HepG2 (cell line): Measurements from ENCODE around the gene GJA8. TPM values are rescaled to one million over a fixed set of nuclear protein-coding genes. Genes with fewer than 3 reads are reported as not detected.

Experiments
- ATAC-seq: fragments of 200-7000 bp; cut with Tn5 transposase; 3 replicates; pipeline ENCODE4 v1.9.1; 2020; ENCODE audit warnings: mild to moderate bottlenecking, moderate library complexity
- BruUV-seq: library from RNA; stranded (reverse); fragments of 400-500 nt; replicated peaks from 2 replicates; lab custom pipeline; 2021; lab: Mats Ljungman, UMichigan
- CTCF ChIA-PET: fragments of 300-600 bp; formaldehyde crosslinking; extraction: SDS; loops from one replicate; lab custom pipeline; 2021; ENCODE audit warnings: low total read pairs, inconsistent platforms, low intra/inter-chr PET ratio; lab: Yijun Ruan, JAX
- POLR2A ChIA-PET: fragments of 350-600 bp; sonication (Branson Sonifier 250); formaldehyde crosslinking; loops from one replicate; lab custom pipeline; 2020; ENCODE audit warnings: antibody characterized with exemption, inconsistent platforms; lab: Yijun Ruan, JAX
- DNase-seq: peaks from one replicate; pipeline ENCODE4 v3.0.0-alpha.2; 2015; ENCODE audit warnings: low spot score
- FAIRE-seq: peaks from 3 replicates; lab custom pipeline; 2011; peaks lifted over from hg19 to GRCh38; lab: Jason Lieb, UNC
- H2AFZ ChIP-seq: one replicate; pipeline ENCODE4 v1.6.1; 2011; ENCODE audit warnings: low read length, inconsistent platforms
- H3K27ac ChIP-seq: fragments of 300-600 bp; 3 replicates; pipeline ENCODE4 v1.8.0; 2011; ENCODE audit warnings: mixed run types, mild to moderate bottlenecking, mixed read lengths, low read length, inconsistent platforms; ENCODE audit not compliant: insufficient read depth; ENCODE audit errors: extremely low read length
- H3K27me3 ChIP-seq, 2 experiments: fragments of 200-600 bp in 1 of 2; 2 replicates in 1 of 2; 3 replicates in 1 of 2; pipeline versions ENCODE4 v1.6.0 to v1.8.0; 2011; ENCODE audit warnings: low read length in 2 of 2, mild to moderate bottlenecking in 2 of 2, moderate library complexity in 2 of 2, inconsistent platforms in 1 of 2; ENCODE audit not compliant: insufficient read depth in 2 of 2, control insufficient read depth in 1 of 2
- H3K36me3 ChIP-seq, 2 experiments: fragments of 200-600 bp in 1 of 2; replicated peaks in 1 of 2; 2 replicates in 1 of 2; 3 replicates in 1 of 2; pipeline versions ENCODE4 v1.5.1 to v1.8.0; 2011; ENCODE audit warnings: low read length in 2 of 2, inconsistent platforms in 1 of 2; ENCODE audit not compliant: insufficient read depth in 2 of 2, control insufficient read depth in 1 of 2
- H3K4me1 ChIP-seq: 2 replicates; pipeline ENCODE4 v1.5.1; 2012; ENCODE audit warnings: low read length, inconsistent platforms; ENCODE audit not compliant: insufficient read depth
- H3K4me2 ChIP-seq: 2 replicates; pipeline ENCODE4 v1.6.0; 2011; ENCODE audit warnings: low read depth, low read length, inconsistent platforms
- H3K4me3 ChIP-seq, 3 experiments: fragments of 200-600 bp in 1 of 3; sonication (generic), shearing (Covaris generic) in 1 of 3; replicated peaks in 1 of 3; 2 replicates each; pipeline ENCODE4 v1.5.1; 2011 to 2016; ENCODE audit warnings: low read length in 3 of 3, inconsistent platforms in 2 of 3, low read depth in 2 of 3, mild to moderate bottlenecking in 2 of 3, control low read depth in 1 of 3, mixed read lengths in 1 of 3; ENCODE audit not compliant: insufficient read depth in 1 of 3
- H3K79me2 ChIP-seq: one replicate; pipeline ENCODE4 v1.6.1; 2011; ENCODE audit warnings: low read length, inconsistent platforms; ENCODE audit not compliant: insufficient read depth
- H3K9ac ChIP-seq: 2 replicates; pipeline ENCODE4 v1.6.0; 2011; ENCODE audit warnings: mild to moderate bottlenecking, low read depth, low read length, inconsistent platforms; ENCODE audit not compliant: insufficient read depth
- H3K9me3 ChIP-seq: 2 replicates; pipeline ENCODE4 v1.5.1; 2012; ENCODE audit warnings: mild to moderate bottlenecking, low read length
- H4K20me1 ChIP-seq: 2 replicates; pipeline ENCODE4 v1.6.0; 2011; ENCODE audit warnings: inconsistent platforms, mild to moderate bottlenecking, low read length, moderate library complexity; ENCODE audit not compliant: insufficient read depth
- BATF2 ChIP-seq: sonication (generic); formaldehyde crosslinking; IDR thresholded peaks from 2 replicates; pipeline ENCODE4 v1.8.0; 2022; ENCODE audit warnings: mild to moderate bottlenecking, missing genetic modification reagents, moderate library complexity
- CTCF ChIP-seq: sonication (generic); formaldehyde crosslinking; IDR thresholded peaks from 2 replicates; pipeline ENCODE4 v1.5.0; 2020; ENCODE audit warnings: mild to moderate bottlenecking, missing genetic modification reagents, moderate library complexity
- FUBP1 ChIP-seq: sonication (generic); formaldehyde crosslinking; IDR thresholded peaks from 2 replicates; pipeline ENCODE4 v1.5.1; 2020; ENCODE audit warnings: missing genetic modification reagents, mild to moderate bottlenecking, borderline replicate concordance
- HOMEZ ChIP-seq: IDR thresholded peaks from 2 replicates; pipeline ENCODE4 v1.6.1; 2016; ENCODE audit warnings: low read depth
- KDM2A ChIP-seq: sonication (generic); formaldehyde crosslinking; IDR thresholded peaks from 2 replicates; pipeline ENCODE4 v1.4.0; 2020; ENCODE audit warnings: low read depth, missing genetic modification reagents, borderline replicate concordance
- KLF16 ChIP-seq, 2 experiments: sonication (generic) in 1 of 2; formaldehyde crosslinking in 1 of 2; IDR thresholded peaks; 2 replicates each; pipeline versions ENCODE4 v1.6.1 to v1.8.0; 2016 to 2023; ENCODE audit warnings: missing genetic modification reagents in 2 of 2, missing compliant biosample characterization in 1 of 2
- POGK ChIP-seq: sonication (generic); formaldehyde crosslinking; conservative IDR thresholded peaks from 2 replicates; pipeline ENCODE4 v1.8.0; 2022; ENCODE audit warnings: mild to moderate bottlenecking, moderate library complexity, missing genetic modification reagents
- RAD21 ChIP-seq: fragments of 450-650 bp; formaldehyde crosslinking; IDR thresholded peaks from 2 replicates; pipeline ENCODE4 v1.5.0; 2020; ENCODE audit warnings: mild to moderate bottlenecking
- REL ChIP-seq: sonication (generic); formaldehyde crosslinking; conservative IDR thresholded peaks from 2 replicates; pipeline ENCODE4 v1.8.0; 2022; ENCODE audit warnings: mild to moderate bottlenecking, missing genetic modification reagents, moderate library complexity
- SMC3 ChIP-seq: IDR thresholded peaks from 2 replicates; pipeline ENCODE4 v1.6.1; 2011; ENCODE audit warnings: low read length, improper control_type of control experiment
- TEAD3 ChIP-seq: optimal IDR thresholded peaks from 2 replicates; pipeline ENCODE3; 2016; ENCODE audit warnings: borderline replicate concordance
- ZBTB42 ChIP-seq: sonication (generic); formaldehyde crosslinking; IDR thresholded peaks from 2 replicates; pipeline ENCODE4 v1.5.0; 2020; ENCODE audit warnings: mild to moderate bottlenecking, missing genetic modification reagents
- ZFP37 ChIP-seq: sonication (generic); formaldehyde crosslinking; IDR thresholded peaks from 2 replicates; pipeline ENCODE4 v1.4.0; 2020; ENCODE audit warnings: missing genetic modification reagents, borderline replicate concordance
- ZNF292 ChIP-seq: sonication (generic); formaldehyde crosslinking; IDR thresholded peaks from 2 replicates; pipeline ENCODE4 v1.8.1; 2022; ENCODE audit warnings: mild to moderate bottlenecking, low read depth, missing genetic modification reagents, borderline replicate concordance
- ZNF709 ChIP-seq: sonication (generic); formaldehyde crosslinking; IDR thresholded peaks from 2 replicates; pipeline ENCODE4 v1.5.0; 2020; ENCODE audit warnings: mild to moderate bottlenecking, missing genetic modification reagents
- WGBS: methylation state at CpG from one replicate; pipeline ENCODE4 v1.1.6; 2017; ENCODE audit warnings: low lambda C conversion rate; 5-methylcytosine and 5-hydroxymethylcytosine counted together
- in situ Hi-C: cut with HindIII; loops from 2 replicates; pipeline ENCODE4 v1.10.0; 2017; ENCODE audit warnings: low pct_unique_long_range_greater_than_20kb; ENCODE audit not compliant: extremely low pct_ligation_motif_present
- intact Hi-C: fragments of 100-400 bp; cut with micrococcal nuclease; formaldehyde crosslinking; loops from one replicate; pipeline ENCODE4 v1.10.0; 2022; ENCODE audit not compliant: unreplicated experiment
- polyA plus RNA-seq, 8 experiments: library from polyadenylated mRNA; depleted of rRNA in 3 of 8; stranded (reverse) in 7 of 8; unstranded in 1 of 8; fragments of >200 nt; fragmentation: Illumina TruSeq in 4 of 8; extraction: Trizol in 4 of 8; gene quantifications; 2 replicates each; pipeline versions ENCODE4 v1.2.1 to v1.2.3, GENCODE V29; 2011 to 2016; ENCODE audit warnings: low read depth in 4 of 8, missing spikeins in 1 of 8, mixed read lengths in 1 of 8; ENCODE audit not compliant: insufficient read depth in 1 of 8
- total RNA-seq, 5 experiments: library from RNA; depleted of rRNA; stranded (reverse); fragments of >200 nt; fragmentation: Illumina TruSeq; extraction: Trizol; gene quantifications; 2 replicates each; pipeline ENCODE4 v1.2.3, GENCODE V29; 2016; ENCODE audit warnings: low read depth in 1 of 5

GJA8 gene
- total and polyA plus RNA-seq, 2 of the 13 experiments (the other 11 are each of a cell fraction or from before 2014, with no cell fraction given) = not detected

- intact Hi-C loops = loop anchor here (10.0 kb wide), 1 partner anchor 395 kb away; no protein-coding TSS in a partner anchor
- Histone ChIP-seq H3K27me3 (no peaks in the 10 kb centered on the region), H3K27ac (no peak overlapping the region), H3K4me2 (no peak overlapping the region), H3K4me3 (no peak overlapping the region), H3K4me1 (no peaks in the 10 kb centered on the region), H3K79me2 (no peaks in the 10 kb centered on the region), H2AFZ (no peak overlapping the region), H3K36me3 (no peaks in the 10 kb centered on the region), H3K9me3 (no peaks in the 10 kb centered on the region), H4K20me1 (no peaks in the 10 kb centered on the region), H3K9ac (no peak overlapping the region)
- in situ Hi-C loops = loop anchor here (5.0 to 10.0 kb wide), 2 partner anchors 168 to 395 kb away; no protein-coding TSS in a partner anchor
- WGBS = 1% methylated on average over 12 of the region's 12 CpGs
- CTCF ChIA-PET = interaction anchor here (1.3 to 2.1 kb wide), 5 partner anchors 49 to 249 kb away, joined by 5 to 29 read pairs (median 12); no protein-coding TSS in a partner anchor
- FAIRE-seq = peak; percentile 64
- peak; percentile 30 for DNase-seq
- ATAC-seq = peak; percentile 99
- POLR2A ChIA-PET = no interaction called here
- no TSS peak for BruUV-seq
- TF ChIP-seq CTCF (peak; percentile 94), TEAD3 (CRISPR knock-in tag) (peak; percentile 31), KLF16 (CRISPR knock-in tag; IDR thresholded peaks at IDR 0.05) (0 out of 4 replicates have a peak, but pooled peaks of 1 of the 2 experiments have one; percentile 21), REL (CRISPR knock-in tag) (no peak), HOMEZ (CRISPR knock-in tag) (no peak), KDM2A (peak; percentile 80), ZNF292 (CRISPR knock-in tag) (no peak), ZNF709 (CRISPR knock-in tag) (no peak), BATF2 (CRISPR knock-in tag) (no peak), FUBP1 (no peak), ZBTB42 (no peak), SMC3 (peak; percentile 81), POGK (CRISPR knock-in tag) (no peak), ZFP37 (CRISPR knock-in tag) (no peak), RAD21 (CRISPR knock-in tag) (peak; percentile 86)
Measured at GRCh38 chr1:147890177-147890790, 12.3 kb upstream of the GJA8 start.
